ENCODE results near the gene RSBN1L. TPM values are rescaled to one million over a fixed set of nuclear protein-coding genes. Genes with fewer than 3 reads are reported as not detected.

Gene RSBN1L
- 3.9 to 9.6 TPM (median 6.0 TPM) in 3 replicates for polyA plus RNA-seq
- polyA plus RNA-seq (2011; ENCODE audit: low read depth) = 11.3 TPM
- polyA plus RNA-seq (2011; cell fraction: cytosol; rRNA removed) = 2.2 and 3.8 TPM in 2 replicates
- polyA plus RNA-seq (2011; cell fraction: nucleus; rRNA removed) = 7.0 and 7.7 TPM in 2 replicates
- polyA plus RNA-seq (2012; ENCODE audit: low replicate concordance) = 5.3 and 8.0 TPM in 2 replicates
- polyA minus RNA-seq = 2.7 to 20.0 TPM (median 10.3 TPM) in 3 replicates
- polyA minus RNA-seq (2011; cell fraction: cytosol; rRNA and poly(A)+ RNA removed) = 2.9 TPM
- 4.7 and 5.6 TPM in 2 replicates for polyA minus RNA-seq (2011; cell fraction: nucleus; rRNA and poly(A)+ RNA removed)

DNA sequence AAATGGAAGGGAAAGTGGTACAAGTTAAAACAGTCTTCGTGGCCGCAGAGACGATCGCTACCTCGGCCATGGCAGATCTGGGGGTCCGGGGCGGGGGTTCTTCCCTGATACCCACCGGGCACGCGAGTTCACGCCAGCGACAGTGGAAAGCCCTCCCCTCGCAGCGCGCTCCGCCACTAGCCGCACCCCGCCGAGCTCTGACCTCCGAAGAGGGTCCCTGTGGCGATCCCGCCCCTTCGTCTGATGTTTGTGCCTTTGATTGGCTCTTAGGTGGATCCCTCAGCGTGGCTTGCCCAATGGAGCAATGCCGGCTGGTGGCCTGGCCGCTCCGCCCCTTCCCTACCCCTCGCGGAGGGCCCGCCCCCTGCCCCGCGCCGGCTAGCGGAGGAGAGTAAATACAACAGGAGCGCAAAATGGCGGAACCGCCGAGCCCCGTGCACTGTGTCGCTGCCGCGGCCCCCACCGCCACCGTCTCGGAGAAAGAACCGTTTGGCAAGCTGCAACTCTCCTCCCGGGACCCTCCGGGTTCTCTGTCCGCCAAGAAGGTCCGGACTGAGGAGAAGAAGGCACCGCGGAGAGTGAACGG, at the start of gene RSBN1L:
Gene RSBN1L (plus strand): TSS at position 403 of the 586 bp plus-strand sequence. CDS start 11 bp downstream, at position 414.
- Histone ChIP-seq H4K20me1 (ENCODE audit: control insufficient read depth, extremely low read depth, insufficient read depth, low read length) (no peaks in the 10 kb centered on the region), H3K9me1 (ENCODE audit: control insufficient read depth, extremely low read depth, insufficient read depth, low read length) (no peaks in the 10 kb centered on the region)

DNA sequence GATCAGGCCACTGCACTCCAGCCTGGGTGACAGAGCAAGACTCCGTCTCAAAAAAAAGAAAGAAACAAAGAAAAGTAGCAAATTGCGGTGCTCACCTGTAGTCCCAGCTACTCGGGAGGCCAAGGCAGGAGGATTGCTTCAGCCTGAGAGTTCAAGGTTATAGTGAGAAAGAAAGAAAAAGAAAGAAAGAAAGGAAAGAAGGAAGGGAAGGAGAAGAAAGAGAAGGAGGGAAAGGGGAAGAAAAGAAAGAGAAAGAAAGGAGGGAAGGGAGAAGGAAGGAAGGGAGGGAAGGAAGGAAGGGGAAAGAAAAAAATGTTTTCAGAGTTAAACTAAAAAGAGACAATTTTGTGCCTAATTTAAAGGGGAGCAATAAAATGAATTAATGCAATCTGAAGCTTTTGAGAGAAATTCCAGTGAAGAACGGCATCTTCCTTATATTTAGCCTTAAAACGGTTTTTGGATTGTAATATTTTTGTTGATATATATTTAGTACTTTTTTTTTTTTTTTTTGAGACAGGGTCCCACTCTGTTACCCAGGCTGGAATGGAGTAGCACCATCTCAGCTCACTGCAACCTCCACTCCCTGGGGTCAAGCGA, 47.4 kb upstream of the RSBN1L start:
- Histone ChIP-seq H3K4me1 (ENCODE audit: control insufficient read depth, extremely low read depth, insufficient read depth, low read length) (no peaks in the 10 kb centered on the region), H3K36me3 (ENCODE audit: control insufficient read depth in 2 of 2, extremely low read depth in 1 of 2, insufficient read depth in 2 of 2, low read length in 2 of 2) (peaks cover 5 to 10% of the 10 kb centered on the region in 2 experiments), H3K79me2 (ENCODE audit: control insufficient read depth, insufficient read depth, low read length) (no peaks in the 10 kb centered on the region), H3K9ac (ENCODE audit: control insufficient read depth, extremely low read depth, insufficient read depth, low read length) (no peak overlapping the region), H3K9me3 (ENCODE audit: control insufficient read depth, low read depth, low read length) (no peaks in the 10 kb centered on the region), H3K27ac (ENCODE audit: control insufficient read depth, insufficient read depth, low read length) (no peak overlapping the region), H3K27me3 (ENCODE audit: control insufficient read depth, extremely low read depth, insufficient read depth, low read length) (no peaks in the 10 kb centered on the region), H2AFZ (ENCODE audit: control insufficient read depth, low read length) (no peak overlapping the region), H3K4me3 (ENCODE audit: control insufficient read depth in 2 of 3, extremely low read depth in 1 of 3, insufficient read depth in 2 of 3, low read depth in 1 of 3, low read length in 3 of 3) (no peak overlapping the region), H3K9me1 (ENCODE audit: control insufficient read depth, extremely low read depth, insufficient read depth, low read length) (no peaks in the 10 kb centered on the region), H3K4me2 (ENCODE audit: control insufficient read depth, extremely low read depth, insufficient read depth, low read depth, low read length) (no peak overlapping the region), H4K20me1 (ENCODE audit: control insufficient read depth, extremely low read depth, insufficient read depth, low read length) (no peaks in the 10 kb centered on the region)
- dilution Hi-C loops (cut with MboI; ENCODE audit: extremely low pct_ligation_motif_present, low sequenced_read_pairs) = no loop called here
- DNase-seq (ENCODE audit: low read depth, low spot score) (no peak), FAIRE-seq (no peak)
- TF ChIP-seq, protein P1, sequence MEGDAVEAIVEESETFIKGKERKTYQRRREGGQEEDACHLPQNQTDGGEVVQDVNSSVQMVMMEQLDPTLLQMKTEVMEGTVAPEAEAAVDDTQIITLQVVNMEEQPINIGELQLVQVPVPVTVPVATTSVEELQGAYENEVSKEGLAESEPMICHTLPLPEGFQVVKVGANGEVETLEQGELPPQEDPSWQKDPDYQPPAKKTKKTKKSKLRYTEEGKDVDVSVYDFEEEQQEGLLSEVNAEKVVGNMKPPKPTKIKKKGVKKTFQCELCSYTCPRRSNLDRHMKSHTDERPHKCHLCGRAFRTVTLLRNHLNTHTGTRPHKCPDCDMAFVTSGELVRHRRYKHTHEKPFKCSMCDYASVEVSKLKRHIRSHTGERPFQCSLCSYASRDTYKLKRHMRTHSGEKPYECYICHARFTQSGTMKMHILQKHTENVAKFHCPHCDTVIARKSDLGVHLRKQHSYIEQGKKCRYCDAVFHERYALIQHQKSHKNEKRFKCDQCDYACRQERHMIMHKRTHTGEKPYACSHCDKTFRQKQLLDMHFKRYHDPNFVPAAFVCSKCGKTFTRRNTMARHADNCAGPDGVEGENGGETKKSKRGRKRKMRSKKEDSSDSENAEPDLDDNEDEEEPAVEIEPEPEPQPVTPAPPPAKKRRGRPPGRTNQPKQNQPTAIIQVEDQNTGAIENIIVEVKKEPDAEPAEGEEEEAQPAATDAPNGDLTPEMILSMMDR (optimal IDR thresholded peaks at IDR 0.05 in 1 of 3, IDR thresholded peaks at IDR 0.05 in 1 of 3, conservative IDR thresholded peaks at IDR 0.05 in 1 of 3; ENCODE audit: extremely low read depth in 1 of 3, insufficient read depth in 2 of 3, low read length in 3 of 3) = no peak
- no peak for TF ChIP-seq EZH2 (IDR thresholded peaks at IDR 0.05; ENCODE audit: low read length)

More for the DNA sequence above, at the start of gene RSBN1L:
- H3K4me1 ChIP-seq (ENCODE audit: control insufficient read depth, extremely low read depth, insufficient read depth, low read length) = peaks cover 21% of the 10 kb centered on the region
- peak within 1 kb of the TSS; percentile 97 for H2AFZ ChIP-seq (ENCODE audit: control insufficient read depth, low read length)
- no peaks in the 10 kb centered on the region for H3K36me3 ChIP-seq (ENCODE audit: control insufficient read depth in 2 of 2, extremely low read depth in 1 of 2, insufficient read depth in 2 of 2, low read length in 2 of 2)
- FAIRE-seq (no peak), DNase-seq (ENCODE audit: low read depth, low spot score) (peak; percentile 54)
- dilution Hi-C loops (cut with MboI; ENCODE audit: extremely low pct_ligation_motif_present, low sequenced_read_pairs) = no loop called here
- peak within 1 kb of the TSS; percentile 91 for H3K27ac ChIP-seq (ENCODE audit: control insufficient read depth, insufficient read depth, low read length)
- H3K4me2 ChIP-seq (ENCODE audit: control insufficient read depth, extremely low read depth, insufficient read depth, low read depth, low read length) = peak within 1 kb of the TSS; percentile 97
- no peaks in the 10 kb centered on the region for H3K27me3 ChIP-seq (ENCODE audit: control insufficient read depth, extremely low read depth, insufficient read depth, low read length)
- H3K9me3 ChIP-seq (ENCODE audit: control insufficient read depth, low read depth, low read length) = no peaks in the 10 kb centered on the region
- peak within 1 kb of the TSS; percentile 90 to 99 (median 96) for H3K4me3 ChIP-seq (ENCODE audit: control insufficient read depth in 2 of 3, extremely low read depth in 1 of 3, insufficient read depth in 2 of 3, low read depth in 1 of 3, low read length in 3 of 3)
- peaks cover 74% of the 10 kb centered on the region for H3K79me2 ChIP-seq (ENCODE audit: control insufficient read depth, insufficient read depth, low read length)
- TF ChIP-seq EZH2 (IDR thresholded peaks at IDR 0.05; ENCODE audit: low read length) = no peak
- TF ChIP-seq, protein P1 (optimal IDR thresholded peaks at IDR 0.05 in 1 of 3, IDR thresholded peaks at IDR 0.05 in 1 of 3, conservative IDR thresholded peaks at IDR 0.05 in 1 of 3; ENCODE audit: extremely low read depth in 1 of 3, insufficient read depth in 2 of 3, low read length in 3 of 3) = peak in 2 of 3 experiments; percentile 27 to 57
- H3K9ac ChIP-seq (ENCODE audit: control insufficient read depth, extremely low read depth, insufficient read depth, low read length) = peak within 1 kb of the TSS; percentile 95

Measured in keratinocyte (primary cell).